Pancreas (tissue), 10 donors: Measurements from ENCODE around the gene CUEDC2. TPM values are rescaled to one million over a fixed set of nuclear protein-coding genes. Genes with fewer than 3 reads are reported as not detected.

Experiments
- ATAC-seq, 4 donors: fragments of 200-7000 bp; cut with Tn5 transposase; one replicate each; pipeline versions ENCODE4 v1.8.0 to v1.9.1; 2020; ENCODE audit warnings: mild to moderate bottlenecking in 4 of 4, moderate library complexity in 4 of 4
- DNase-seq, 6 donors: peaks; one replicate each; pipeline ENCODE4 v3.0.0-alpha.2; 2020
- FAIRE-seq: peaks from 2 replicates; lab custom pipeline; 2012; peaks lifted over from hg19 to GRCh38; lab: Jason Lieb, UNC
- H3K27ac ChIP-seq, 4 donors: fragments of 200-600 bp; sonication (generic); 1 replicate in 3 of 4; 2 replicates in 1 of 4; pipeline versions ENCODE4 v1.5.0 to v1.8.0; 2020
- H3K27me3 ChIP-seq, 4 donors: fragments of 200-600 bp; one replicate each; pipeline ENCODE4 v1.8.0; 2021
- H3K36me3 ChIP-seq, 3 donors: fragments of 200-600 bp; sonication (generic) in 1 of 3; one replicate each; pipeline versions ENCODE4 v1.5.0 to v1.8.0; 2020 to 2021
- H3K4me1 ChIP-seq, 3 donors: fragments of 200-600 bp; one replicate each; pipeline ENCODE4 v1.8.0; 2021
- H3K4me3 ChIP-seq, 4 donors: fragments of 200-600 bp; sonication (generic) in 2 of 4; one replicate each; pipeline versions ENCODE4 v1.5.0 to v1.8.0; 2020 to 2021
- H3K9me3 ChIP-seq, 4 donors: fragments of 200-600 bp; one replicate each; pipeline ENCODE4 v1.8.0; 2021
- WGBS, 2 donors: extraction: QIAGEN DNeasy Blood & Tissue Kit; methylation state at CpG; one replicate each; pipeline ENCODE4 v1.1.7; 2013; 5-methylcytosine and 5-hydroxymethylcytosine counted together
- intact Hi-C, 3 donors: fragments of 100-400 bp; cut with DNase I; formaldehyde crosslinking; loops; one replicate each; pipeline versions ENCODE4 v1.11.1 to v1.14.2; 2022
- polyA plus RNA-seq, 2 donors: library from polyadenylated mRNA; stranded (reverse); fragments of 200-250 nt; gene quantifications; one replicate each; pipeline ENCODE4 v1.2.3, GENCODE V29; 2013
- total RNA-seq, 6 donors: library from RNA; stranded (reverse); fragmentation: NEBNext Ultra II Directional in 4 of 6; extraction: Animal tissue kit (Norgen Biotek cat#: 25700) in 4 of 6; gene quantifications; one replicate each; pipeline versions ENCODE4 v1.2.1 to v1.2.4, GENCODE V29; 2021 to 2023
- TF ChIP-seq, protein P1 (sequence below), 4 donors: fragments of 200-600 bp; sonication (generic) in 3 of 4; IDR thresholded peaks; one replicate each; pipeline versions ENCODE4 v1.5.0 to v1.8.0; 2021; ENCODE audit warnings: antibody characterized with exemption in 4 of 4
- donor health status: healthy with polysubstance abuse.
- donor health status: DM: no; HTN: no; CAD: no; lungs with moderate emphysema.
- donor health status: DM: no; HTN: no; CAD: no.
- donor health status: control.
- donor health status: control.
- donor health status: Bipolar disorder and iron deficiency.
- donor health status: DM: yes; HTN: yes; CAD: no.
- donor health status: DM: no; HTN: no; CAD: no.
- donor health status: DM: no; HTN: no; CAD: no.
- donor health status: DM: yes; HTN: yes; CAD: no.

The CUEDC2 gene
- total and polyA plus RNA-seq, 8 donors = 18.9 to 51.5 (median 21.2) TPM

DNA sequence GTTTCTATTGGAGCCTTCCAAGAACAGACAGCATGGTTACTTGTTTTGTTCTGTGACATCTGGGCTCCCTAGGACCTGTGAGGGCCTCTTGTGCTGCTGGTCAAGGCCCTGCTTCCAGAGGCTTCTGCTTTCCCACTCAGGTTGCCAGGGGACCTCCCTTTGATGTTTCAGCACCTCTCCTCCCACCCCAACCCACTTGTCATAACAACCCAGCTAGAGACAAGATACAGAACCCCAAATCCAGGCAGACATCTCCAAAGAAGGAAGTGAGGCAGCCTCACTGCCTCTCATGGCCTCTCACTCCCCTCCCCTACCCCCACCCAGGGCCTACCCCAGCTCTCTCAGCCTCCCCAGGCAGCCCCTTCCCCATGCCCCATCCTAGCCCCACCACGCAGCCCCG lies 25.6 kb downstream of the CUEDC2 start:
- Histone ChIP-seq H3K27ac (no peak overlapping the region), H3K4me1 (no peaks in the 10 kb centered on the region), H3K36me3 (no peaks in the 10 kb centered on the region), H3K27me3 (peaks cover 0 to 17% (median 2%) of the 10 kb centered on the region in 4 donors), H3K9me3 (no peaks in the 10 kb centered on the region), H3K4me3 (no peak overlapping the region)
- 81 to 92% methylated on average over 2 of the region's 2 CpGs for WGBS, 2 donors
- no peak for DNase-seq
- TF ChIP-seq, protein P1, sequence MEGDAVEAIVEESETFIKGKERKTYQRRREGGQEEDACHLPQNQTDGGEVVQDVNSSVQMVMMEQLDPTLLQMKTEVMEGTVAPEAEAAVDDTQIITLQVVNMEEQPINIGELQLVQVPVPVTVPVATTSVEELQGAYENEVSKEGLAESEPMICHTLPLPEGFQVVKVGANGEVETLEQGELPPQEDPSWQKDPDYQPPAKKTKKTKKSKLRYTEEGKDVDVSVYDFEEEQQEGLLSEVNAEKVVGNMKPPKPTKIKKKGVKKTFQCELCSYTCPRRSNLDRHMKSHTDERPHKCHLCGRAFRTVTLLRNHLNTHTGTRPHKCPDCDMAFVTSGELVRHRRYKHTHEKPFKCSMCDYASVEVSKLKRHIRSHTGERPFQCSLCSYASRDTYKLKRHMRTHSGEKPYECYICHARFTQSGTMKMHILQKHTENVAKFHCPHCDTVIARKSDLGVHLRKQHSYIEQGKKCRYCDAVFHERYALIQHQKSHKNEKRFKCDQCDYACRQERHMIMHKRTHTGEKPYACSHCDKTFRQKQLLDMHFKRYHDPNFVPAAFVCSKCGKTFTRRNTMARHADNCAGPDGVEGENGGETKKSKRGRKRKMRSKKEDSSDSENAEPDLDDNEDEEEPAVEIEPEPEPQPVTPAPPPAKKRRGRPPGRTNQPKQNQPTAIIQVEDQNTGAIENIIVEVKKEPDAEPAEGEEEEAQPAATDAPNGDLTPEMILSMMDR (IDR thresholded peaks at IDR 0.05) = no peak
- intact Hi-C loops = loop anchor here in 1 of 3 donors (10.0 kb wide), 1 partner anchor 178 kb away; no protein-coding TSS in a partner anchor
- FAIRE-seq = no peak
- no peak for ATAC-seq

DNA sequence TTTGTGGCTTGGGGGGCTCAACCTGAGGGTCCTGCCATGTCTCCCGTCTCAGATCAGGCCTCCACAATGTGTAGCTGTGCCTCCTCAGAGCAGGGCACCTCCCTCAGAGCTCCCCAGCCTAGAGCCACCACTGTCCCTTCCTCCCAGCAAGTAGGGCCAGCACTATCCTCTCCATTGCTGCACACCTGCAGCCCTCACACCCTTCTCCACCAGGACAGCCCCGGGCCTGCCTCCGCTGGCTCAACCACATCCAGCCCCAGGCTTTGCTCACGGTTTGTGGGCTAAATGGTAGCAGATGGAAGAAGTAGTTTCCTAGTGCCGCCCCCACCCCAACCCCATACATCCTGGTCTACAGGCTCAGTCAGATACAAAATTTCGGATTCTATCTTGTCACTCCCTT lies 26.7 kb downstream of the CUEDC2 start:
- Histone ChIP-seq H3K4me3 (no peak overlapping the region), H3K27ac (no peak overlapping the region), H3K4me1 (no peaks in the 10 kb centered on the region), H3K27me3 (peaks cover 0 to 12% (median 2%) of the 10 kb centered on the region in 4 donors), H3K9me3 (no peaks in the 10 kb centered on the region), H3K36me3 (no peaks in the 10 kb centered on the region)
- intact Hi-C loops = loop anchor here in 1 of 3 donors (10.0 kb wide), 1 partner anchor 179 kb away; no protein-coding TSS in a partner anchor
- WGBS, 2 donors = 55 to 64% methylated on average over 6 of the region's 6 CpGs
- TF ChIP-seq, protein P1 (IDR thresholded peaks at IDR 0.05) = no peak
- DNase-seq = peak in 1 of 6 donors; percentile 36
- no peak for FAIRE-seq
- no peak for ATAC-seq

- intact Hi-C loops = loop anchor here in 1 of 3 donors (10.0 kb wide), 1 partner anchor 180 kb away; no protein-coding TSS in a partner anchor
- no peak for FAIRE-seq
- no peaks in the 10 kb centered on the region for H3K36me3 ChIP-seq
- ATAC-seq = no peak
- no peak overlapping the region for H3K4me3 ChIP-seq
- no peaks in the 10 kb centered on the region for H3K9me3 ChIP-seq
- TF ChIP-seq, protein P1 (IDR thresholded peaks at IDR 0.05) = no peak
- DNase-seq = peak in 2 of 6 donors; percentile 56 to 74
- 60 to 64% methylated on average over 19 of the region's 19 CpGs for WGBS, 2 donors
- H3K4me1 ChIP-seq = no peaks in the 10 kb centered on the region
- H3K27me3 ChIP-seq = peaks cover 0 to 8% (median 0%) of the 10 kb centered on the region in 4 donors
- no peak overlapping the region for H3K27ac ChIP-seq
Observed at GRCh38 chr10:102405108-102405571, 27.2 kb downstream of the CUEDC2 start.

- 77 to 78% methylated on average over 14 to 17 of the region's 17 CpGs for WGBS, 2 donors
- FAIRE-seq = no peak
- intact Hi-C loops = loop anchor here in 1 of 3 donors (10.0 kb wide), 1 partner anchor 180 kb away; no protein-coding TSS in a partner anchor
- H3K9me3 ChIP-seq = no peaks in the 10 kb centered on the region
- H3K27ac ChIP-seq = no peak overlapping the region
- H3K4me1 ChIP-seq = peaks cover 0 to 5% (median 0%) of the 10 kb centered on the region in 3 donors
- no peak for ATAC-seq
- DNase-seq = peak in 1 of 6 donors; percentile 60
- H3K36me3 ChIP-seq = no peaks in the 10 kb centered on the region
- H3K4me3 ChIP-seq = no peak overlapping the region
- TF ChIP-seq, protein P1 (IDR thresholded peaks at IDR 0.05) = no peak
- peaks cover 0 to 5% (median 0%) of the 10 kb centered on the region in 4 donors for H3K27me3 ChIP-seq
Observed at GRCh38 chr10:102404361-102405107, 27.8 kb downstream of the CUEDC2 start.
